H9 (cell line): ENCODE data around the gene MOBP. TPM values are rescaled to one million over a fixed set of nuclear protein-coding genes. Genes with fewer than 3 reads are reported as not detected.

Experiments
- DNase-seq: peaks from one replicate; pipeline ENCODE4 v3.0.0-alpha.2; 2017
- H2AFZ ChIP-seq: one replicate; pipeline ENCODE4 v1.6.1; 2013; ENCODE audit warnings: mild to moderate bottlenecking, low read length, control low read depth, moderate library complexity
- H2AK5ac ChIP-seq: 2 replicates; pipeline ENCODE4 v1.6.1; 2013; ENCODE audit warnings: low read length, control low read depth, mixed read lengths; ENCODE audit not compliant: insufficient read length
- H2BK120ac ChIP-seq: one replicate; pipeline ENCODE4 v1.6.1; 2013; ENCODE audit warnings: low read depth, mild to moderate bottlenecking, low read length, control low read depth, inconsistent platforms; ENCODE audit not compliant: poor library complexity, severe bottlenecking
- H2BK12ac ChIP-seq: 2 replicates; pipeline ENCODE4 v1.6.1; 2013; ENCODE audit warnings: low read length, control low read depth, mixed read lengths, low read depth; ENCODE audit not compliant: insufficient read length
- H2BK15ac ChIP-seq: 2 replicates; pipeline ENCODE4 v1.6.1; 2013; ENCODE audit warnings: low read depth, low read length, control low read depth
- H2BK20ac ChIP-seq: one replicate; pipeline ENCODE4 v1.6.1; 2013; ENCODE audit warnings: low read depth, mild to moderate bottlenecking, low read length, control low read depth, inconsistent platforms; ENCODE audit not compliant: poor library complexity, severe bottlenecking
- H2BK5ac ChIP-seq: 2 replicates; pipeline ENCODE4 v1.6.1; 2013; ENCODE audit warnings: low read length, control low read depth, mixed read lengths; ENCODE audit not compliant: insufficient read length
- H3K14ac ChIP-seq: 2 replicates; pipeline ENCODE4 v1.6.1; 2013; ENCODE audit warnings: low read length, control low read depth; ENCODE audit not compliant: insufficient read depth
- H3K18ac ChIP-seq: 2 replicates; pipeline ENCODE4 v1.6.1; 2013; ENCODE audit warnings: low read depth, mild to moderate bottlenecking, mixed read lengths, low read length, control low read depth; ENCODE audit not compliant: insufficient read length
- H3K23ac ChIP-seq: 2 replicates; pipeline ENCODE4 v1.6.1; 2013; ENCODE audit warnings: low read length, control low read depth, mixed read lengths, low read depth; ENCODE audit not compliant: insufficient read length
- H3K23me2 ChIP-seq: 2 replicates; pipeline ENCODE4 v1.6.1; 2013; ENCODE audit warnings: low read depth, mild to moderate bottlenecking, mixed read lengths, low read length, control low read depth; ENCODE audit not compliant: insufficient read length, poor library complexity, severe bottlenecking
- H3K27ac ChIP-seq: 2 replicates; pipeline ENCODE4 v1.5.1; 2013; ENCODE audit warnings: low read length, control low read depth, mixed read lengths, low read depth; ENCODE audit not compliant: insufficient read length
- H3K27me3 ChIP-seq: 2 replicates; pipeline ENCODE4 v1.6.1; 2013; ENCODE audit warnings: low read length, control low read depth, inconsistent platforms; ENCODE audit not compliant: insufficient read depth
- H3K4ac ChIP-seq: 2 replicates; pipeline ENCODE4 v1.6.1; 2013; ENCODE audit warnings: low read depth, mild to moderate bottlenecking, control low read depth, inconsistent platforms, low read length, moderate library complexity
- H3K4me1 ChIP-seq: 2 replicates; pipeline ENCODE4 v1.6.1; 2013; ENCODE audit warnings: low read length, control low read depth, inconsistent platforms; ENCODE audit not compliant: insufficient read depth
- H3K4me2 ChIP-seq: 2 replicates; pipeline ENCODE4 v1.6.1; 2013; ENCODE audit warnings: low read length, control low read depth, mixed read lengths; ENCODE audit not compliant: insufficient read length, insufficient read depth
- H3K56ac ChIP-seq: 2 replicates; pipeline ENCODE4 v1.6.1; 2013; ENCODE audit warnings: low read depth, mild to moderate bottlenecking, mixed read lengths, low read length, control low read depth; ENCODE audit not compliant: insufficient read length
- H3K79me1 ChIP-seq: 2 replicates; pipeline ENCODE4 v1.6.1; 2013; ENCODE audit warnings: low read depth, mild to moderate bottlenecking, moderate library complexity, low read length, control low read depth, inconsistent platforms; ENCODE audit not compliant: insufficient read depth, poor library complexity, severe bottlenecking
- H3K79me2 ChIP-seq: 2 replicates; pipeline ENCODE4 v1.6.1; 2013; ENCODE audit warnings: low read length, control low read depth, inconsistent platforms; ENCODE audit not compliant: insufficient read depth
- H3K9ac ChIP-seq: 2 replicates; pipeline ENCODE4 v1.6.1; 2013; ENCODE audit warnings: low read length, control low read depth, mixed read lengths; ENCODE audit not compliant: insufficient read length; ENCODE audit errors: extremely low read depth
- H3K9me3 ChIP-seq: one replicate; pipeline ENCODE4 v1.6.1; 2013; ENCODE audit warnings: low read depth, low read length, inconsistent platforms; ENCODE audit not compliant: control insufficient read depth
- H3T11ph ChIP-seq: one replicate; pipeline ENCODE4 v1.6.1; 2013; ENCODE audit warnings: mild to moderate bottlenecking, low read length, control low read depth, inconsistent platforms
- H4K20me1 ChIP-seq: one replicate; pipeline ENCODE4 v1.6.1; 2013; ENCODE audit not compliant: control insufficient read depth, insufficient read length, insufficient read depth
- H4K5ac ChIP-seq: 2 replicates; pipeline ENCODE4 v1.6.1; 2013; ENCODE audit warnings: low read depth, mild to moderate bottlenecking, mixed read lengths, low read length, control low read depth; ENCODE audit not compliant: insufficient read length
- H4K8ac ChIP-seq: replicated peaks from 2 replicates; pipeline ENCODE4 v1.6.1; 2013; ENCODE audit warnings: low read length, control low read depth, mixed read lengths, low read depth; ENCODE audit not compliant: insufficient read length
- H4K91ac ChIP-seq: 2 replicates; pipeline ENCODE4 v1.6.1; 2013; ENCODE audit warnings: low read depth, mild to moderate bottlenecking, moderate library complexity, mixed read lengths, low read length, control low read depth; ENCODE audit not compliant: insufficient read length
- H3K27ac Mint-ChIP-seq, 3 experiments: 2 replicates in 2 of 3; 3 replicates in 1 of 3; pipeline ENCODE4 v1.8.0; 2020 to 2021; ENCODE audit warnings: mixed read lengths in 3 of 3, mild to moderate bottlenecking in 1 of 3, moderate library complexity in 1 of 3
- H3K27me3 Mint-ChIP-seq: 2 replicates; pipeline ENCODE4 v1.8.0; 2021; ENCODE audit warnings: low read depth, mild to moderate bottlenecking, moderate library complexity, mixed read lengths
- H3K36me3 Mint-ChIP-seq, 3 experiments: 2 replicates in 2 of 3; 3 replicates in 1 of 3; pipeline ENCODE4 v1.8.0; 2020 to 2021; ENCODE audit warnings: low read depth in 3 of 3, mixed read lengths in 3 of 3; ENCODE audit not compliant: insufficient read depth in 1 of 3
- H3K4me1 Mint-ChIP-seq, 2 experiments: 2 replicates each; pipeline ENCODE4 v1.8.0; 2020; ENCODE audit warnings: mixed read lengths in 2 of 2
- H3K4me3 Mint-ChIP-seq, 2 experiments: 2 replicates in 1 of 2; 3 replicates in 1 of 2; pipeline ENCODE4 v1.8.0; 2020 to 2021; ENCODE audit warnings: mild to moderate bottlenecking in 2 of 2, mixed read lengths in 2 of 2, moderate library complexity in 1 of 2
- H3K9me3 Mint-ChIP-seq, 2 experiments: 2 replicates in 1 of 2; 3 replicates in 1 of 2; pipeline ENCODE4 v1.8.0; 2020; ENCODE audit warnings: mild to moderate bottlenecking in 2 of 2, mixed read lengths in 2 of 2, moderate library complexity in 1 of 2
- CTCF ChIP-seq: fragments of 200-600 bp; sonication (generic); conservative IDR thresholded peaks from 3 replicates; pipeline ENCODE4 v1.8.0; 2021; ENCODE audit warnings: antibody characterized with exemption, mild to moderate bottlenecking
- WGBS: extraction: QIAGEN DNeasy Blood & Tissue Kit; methylation state at CpG from one replicate; pipeline ENCODE4 v1.1.7; 2013; ENCODE audit warnings: missing lambda C conversion rate, low lambda C conversion rate, mixed read lengths; ENCODE audit not compliant: insufficient read length; ENCODE audit errors: extremely low coverage; 5-methylcytosine and 5-hydroxymethylcytosine counted together
- total RNA-seq: library from RNA; stranded (reverse); gene quantifications from 2 replicates; pipeline ENCODE4 v1.2.1, GENCODE V29; 2021

Gene MOBP
- total RNA-seq, 1 experiment from 2014 or later = not detected

- Histone ChIP-seq H3K4ac (no peak overlapping the region), H4K20me1 (no peaks in the 10 kb centered on the region), H3K4me2 (no peak overlapping the region), H4K8ac (no peak overlapping the region), H3K23ac (no peak overlapping the region), H2BK5ac (no peak overlapping the region), H3K79me2 (no peaks in the 10 kb centered on the region), H2BK120ac (no peak overlapping the region), H3K23me2 (no peaks in the 10 kb centered on the region), H2AK5ac (no peak overlapping the region), H3K27me3 (no peaks in the 10 kb centered on the region), H3K14ac (no peak overlapping the region), H2BK20ac (no peak overlapping the region), H3K79me1 (no peaks in the 10 kb centered on the region), H3K27ac (no peak overlapping the region), H4K5ac (no peak overlapping the region), H2BK15ac (no peak overlapping the region), H2AFZ (no peak overlapping the region), H2BK12ac (no peak overlapping the region), H4K91ac (no peak overlapping the region), H3K9me3 (no peaks in the 10 kb centered on the region), H3K9ac (no peak overlapping the region), H3K4me1 (no peaks in the 10 kb centered on the region), H3K56ac (no peak overlapping the region), H3K18ac (no peak overlapping the region), H3T11ph (no peak overlapping the region)
- H3K36me3 Mint-ChIP-seq = peaks cover 0 to 4% (median 3%) of the 10 kb centered on the region in 3 experiments; a peak in 1 of 7 replicates
- DNase-seq = no peak
- no peak overlapping the region for H3K27ac Mint-ChIP-seq
- H3K9me3 Mint-ChIP-seq = peaks cover 0 to 4% of the 10 kb centered on the region in 2 experiments; a peak in 2 of 5 replicates
- peaks cover 4% of the 10 kb centered on the region; the same call in 1 of the 2 replicates for H3K27me3 Mint-ChIP-seq
- H3K4me3 Mint-ChIP-seq = no peak overlapping the region
- TF ChIP-seq CTCF = no peak
- H3K4me1 Mint-ChIP-seq = peaks cover 5 to 6% of the 10 kb centered on the region in 2 experiments
- WGBS = no CpG with 5 or more reads among the region's 2 CpGs
Measured at GRCh38 chr3:39460677-39461076, 6.8 kb upstream of the MOBP start.
